Activated T-cell treated with anti-CD3 and anti-CD28 coated beads for 24 hours (primary cell): ENCODE results near the gene PGLYRP2.
A peak's percentile ranks its signal among the peaks of the same experiment; 100 is the strongest.
"Not testable (repeated sequence)": the region's sequence is repeated elsewhere in the genome, so short reads cannot be mapped to it uniquely, and the experiment has no call there.

Experiments
- DNase-seq: peaks from one replicate; pipeline ENCODE4 v3.0.0-alpha.2; 2020; ENCODE audit warnings: low read depth

PGLYRP2 gene

DNA sequence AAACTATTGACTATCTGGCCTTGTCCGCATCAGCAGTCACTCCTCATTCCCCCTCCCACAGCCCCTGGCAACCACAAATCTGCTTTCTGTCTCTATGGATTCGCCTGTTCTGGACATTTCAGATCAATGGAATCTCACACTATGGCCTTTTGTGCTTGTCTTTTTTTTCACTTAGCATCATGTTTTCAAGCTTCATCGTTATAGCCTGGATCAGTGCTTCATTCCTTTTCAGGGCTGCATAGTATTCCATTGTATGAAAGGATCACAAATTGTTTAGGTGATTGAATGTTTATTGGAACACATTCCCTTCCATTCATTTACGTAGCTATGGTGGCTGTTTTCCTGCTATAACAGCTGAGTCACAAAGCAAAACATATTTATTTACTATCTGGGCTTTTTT is 7.7 kb upstream of the PGLYRP2 start:
- DNase-seq = no peak

DNA sequence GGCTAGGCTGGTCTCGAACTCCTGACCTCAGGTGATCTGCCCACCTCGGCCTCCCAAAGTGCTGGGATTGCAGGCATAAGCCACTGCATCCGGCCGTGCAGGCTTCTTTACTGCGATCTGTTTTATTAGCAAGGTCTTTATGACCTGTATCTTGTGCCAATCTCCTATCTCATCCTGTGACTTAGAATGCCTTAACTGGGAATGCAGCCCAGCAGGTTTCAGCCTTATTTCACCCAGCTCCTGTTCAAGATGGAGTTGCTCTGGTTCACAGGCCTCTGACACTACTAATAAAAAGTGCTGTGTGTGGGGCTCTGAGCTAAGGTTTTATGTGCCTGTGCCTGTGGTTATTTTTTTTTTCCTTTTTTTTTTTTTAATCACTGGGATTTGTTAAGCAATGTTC is 6.5 kb upstream of the PGLYRP2 start:
- not testable (repeated sequence) for DNase-seq

DNA sequence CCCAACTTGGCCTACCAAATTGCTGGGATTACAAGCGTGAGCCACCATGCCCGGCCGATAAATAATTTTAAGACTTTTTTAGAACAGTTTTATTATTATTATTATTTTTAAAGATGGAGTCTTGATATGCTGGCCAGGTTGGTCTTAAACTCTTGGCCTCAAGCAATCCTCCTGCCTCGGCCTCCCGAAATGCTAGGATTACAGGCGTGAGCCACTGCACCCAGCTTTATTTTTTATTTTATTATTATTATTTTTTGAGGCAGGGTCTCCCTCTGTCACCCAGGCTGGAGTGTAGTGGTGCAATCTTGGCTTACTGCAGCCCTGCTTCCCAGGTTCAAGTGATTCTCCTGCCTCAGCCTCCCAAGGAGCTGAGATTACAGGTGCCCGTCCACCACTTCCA is 1.7 kb upstream of the PGLYRP2 start:
- DNase-seq = not testable (repeated sequence)

DNA sequence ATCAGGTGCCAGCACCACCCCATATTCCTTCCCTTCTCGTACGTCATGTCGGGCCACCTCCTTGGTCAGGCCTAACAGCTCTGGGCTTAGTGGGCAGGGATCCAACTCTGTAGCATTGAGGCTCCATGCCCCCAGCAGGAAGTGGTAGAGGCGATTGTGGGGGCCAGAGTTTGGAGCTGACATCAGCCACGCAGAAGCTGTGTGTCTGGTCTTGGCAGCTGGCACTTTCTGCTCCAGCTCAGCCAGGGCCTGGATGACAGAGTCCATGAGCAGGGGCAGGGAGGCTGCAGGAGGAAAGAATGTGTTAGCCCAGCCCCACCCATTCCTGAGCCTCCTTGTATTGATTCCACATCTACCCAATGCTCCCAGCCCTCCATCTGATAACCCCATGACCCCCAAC is 3.0 kb downstream of the PGLYRP2 start:
- no peak for DNase-seq

DNA sequence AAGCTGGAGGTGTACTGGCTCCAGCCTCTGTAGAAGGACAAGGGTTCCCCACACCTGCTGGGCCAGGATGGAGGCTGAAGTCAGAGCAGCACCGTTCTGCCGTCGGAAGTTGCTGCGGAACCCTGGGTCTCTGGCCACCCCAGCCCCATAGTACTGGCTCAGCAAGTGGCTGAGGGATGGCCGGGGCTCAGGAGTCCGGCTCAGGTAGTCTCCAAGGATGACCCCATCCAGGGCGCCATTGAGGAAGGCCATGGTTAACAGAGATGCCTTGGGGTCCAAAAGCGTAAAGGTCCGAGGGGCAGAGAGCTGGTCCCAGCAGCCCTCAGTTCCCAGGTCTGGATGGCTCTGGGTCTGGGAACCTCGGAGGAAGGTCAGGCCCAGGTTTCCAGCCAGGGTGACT is 3.7 kb downstream of the PGLYRP2 start:
- DNase-seq = no peak

DNA sequence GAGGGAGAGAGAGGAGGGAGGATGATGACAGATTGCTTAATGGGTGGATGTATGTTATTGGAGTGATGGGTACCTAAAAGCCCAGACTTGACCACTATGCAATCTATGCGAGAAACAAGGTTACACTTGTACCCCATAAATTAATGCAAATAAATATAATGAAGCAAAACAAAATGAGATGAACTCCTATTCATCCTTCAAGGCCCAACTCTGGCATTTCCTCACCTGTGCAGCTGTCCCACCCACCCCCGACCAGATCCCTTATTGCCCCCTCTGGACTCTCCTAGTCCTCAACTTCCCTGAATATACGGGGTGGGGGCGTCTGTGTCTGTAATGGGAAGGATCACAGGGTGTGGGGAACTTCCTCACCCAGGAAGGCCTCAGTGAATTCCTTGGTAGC is 4.1 kb downstream of the PGLYRP2 start:
- no peak for DNase-seq

DNA sequence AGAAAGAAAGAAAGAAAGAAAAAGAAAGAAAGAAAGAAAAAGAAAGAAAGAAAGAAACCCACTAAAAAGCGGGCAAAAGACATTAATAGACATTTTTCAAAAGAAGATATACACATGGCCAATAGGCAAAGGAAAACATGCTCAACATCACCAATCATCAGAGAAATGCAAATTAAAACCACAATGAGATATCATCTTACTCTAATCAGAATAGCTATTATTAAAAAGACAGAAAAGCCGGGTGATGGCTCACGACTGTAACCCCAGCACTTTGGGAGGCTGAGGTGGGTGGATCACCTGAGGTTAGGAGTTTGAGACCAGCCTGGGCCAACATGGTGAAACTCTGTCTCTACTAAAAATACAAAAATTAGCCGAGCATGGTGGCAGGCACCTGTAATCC is 5.5 kb downstream of the PGLYRP2 start:
- DNase-seq = not testable (repeated sequence)

DNA sequence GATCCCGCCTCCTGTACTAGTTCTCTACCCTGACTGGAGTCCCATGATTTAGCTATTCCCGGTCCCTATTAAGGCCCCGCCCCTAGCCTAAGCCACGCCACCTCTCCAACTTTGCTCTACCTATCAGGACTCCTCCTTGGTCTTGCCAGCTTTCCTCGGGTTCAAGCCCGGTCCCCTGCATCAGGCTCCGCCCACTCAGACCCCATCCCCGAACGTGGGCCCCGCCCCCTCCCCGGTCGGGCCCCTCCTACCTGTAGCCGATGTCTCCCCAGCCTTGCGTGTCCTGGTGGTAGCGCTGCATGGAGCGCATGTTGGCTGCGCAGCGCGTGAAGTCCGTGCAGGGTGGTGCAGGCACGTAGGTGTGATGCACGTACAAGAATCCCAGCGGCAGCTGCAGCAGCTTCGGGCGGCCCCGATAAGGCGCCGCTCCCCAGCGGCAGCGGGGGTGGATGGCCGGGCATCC is 7.6 kb downstream of the PGLYRP2 start:
- DNase-seq = no peak

DNA sequence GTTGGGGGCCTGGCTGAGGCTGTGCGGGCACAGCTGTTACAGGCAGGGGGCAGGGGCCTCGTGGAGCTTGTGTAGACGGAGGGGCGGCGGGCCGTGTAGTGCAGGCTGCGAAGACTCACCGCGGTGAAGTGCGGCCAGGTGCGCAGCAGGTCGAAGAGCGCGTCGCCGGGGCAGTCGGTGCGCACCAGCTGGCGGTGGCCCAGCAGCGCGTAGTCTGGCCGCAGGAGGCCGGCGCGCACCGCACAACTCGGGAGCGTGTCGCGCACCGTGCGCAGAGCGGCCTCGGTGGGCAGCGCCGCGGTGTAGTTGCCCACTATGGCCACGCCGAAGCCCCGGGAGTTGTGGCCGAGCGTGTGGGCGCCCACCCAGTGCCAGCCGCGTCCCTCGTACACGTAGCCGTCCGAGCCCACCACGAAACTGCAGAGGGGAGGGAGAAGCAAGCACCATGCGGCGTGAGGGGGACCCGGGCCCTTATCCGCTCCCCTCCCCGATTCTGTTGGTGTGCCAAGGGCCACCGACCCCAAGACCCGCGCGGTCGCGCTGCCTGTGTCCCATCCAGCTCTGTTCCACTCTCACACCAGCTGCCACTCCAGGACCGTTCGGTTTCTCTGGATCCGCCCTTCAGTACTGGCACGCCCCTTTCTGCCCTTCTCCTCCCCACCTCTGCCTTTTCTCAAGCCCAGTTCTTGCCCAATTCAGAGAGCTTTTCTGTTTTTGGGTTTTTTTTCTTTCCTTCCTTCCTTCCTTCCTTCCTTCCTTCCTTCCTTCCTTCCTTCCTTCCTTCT is 9.6 kb downstream of the PGLYRP2 start:
- DNase-seq = no peak

DNA sequence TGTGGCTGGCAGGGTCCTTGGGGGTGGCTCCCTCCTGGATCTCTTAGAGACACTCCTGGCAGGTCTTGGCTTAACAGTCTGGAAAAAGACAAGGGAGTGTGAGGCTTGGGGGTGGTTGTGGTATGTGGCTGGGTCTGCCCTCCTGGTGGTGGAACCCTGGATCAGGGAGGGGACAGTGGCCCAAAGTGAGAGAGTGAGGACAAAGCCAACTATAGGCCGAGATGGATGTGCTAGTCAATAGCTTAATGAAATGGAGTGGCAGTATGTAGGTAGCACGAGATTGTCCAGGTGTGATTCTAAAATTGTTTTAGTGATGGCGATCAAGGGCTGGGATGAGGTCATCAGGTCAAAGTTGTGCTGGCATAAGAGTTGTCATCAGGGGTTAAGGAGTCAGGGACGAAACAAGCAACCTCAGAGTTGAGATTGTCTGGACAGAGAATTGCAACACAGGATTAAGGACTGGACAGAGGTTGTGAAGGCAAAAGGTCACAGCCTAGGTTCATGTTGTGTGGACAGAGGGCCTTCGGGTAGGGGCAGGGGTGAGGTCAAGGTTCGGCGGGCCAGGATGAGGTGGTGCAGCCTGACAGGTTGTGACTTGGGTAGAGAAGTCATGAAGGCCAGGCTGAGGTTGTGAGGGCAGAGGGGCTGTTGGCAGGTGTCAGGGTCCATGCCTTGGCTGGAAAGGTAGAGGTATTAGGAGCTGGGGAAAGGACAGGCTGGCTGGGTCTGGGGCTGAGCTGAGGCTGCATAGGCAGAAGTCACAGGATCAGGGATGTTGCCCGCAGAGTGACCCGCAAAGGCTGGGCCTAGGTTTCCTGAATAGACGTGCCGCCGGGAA is 10.4 kb downstream of the PGLYRP2 start:
- no peak for DNase-seq

DNA sequence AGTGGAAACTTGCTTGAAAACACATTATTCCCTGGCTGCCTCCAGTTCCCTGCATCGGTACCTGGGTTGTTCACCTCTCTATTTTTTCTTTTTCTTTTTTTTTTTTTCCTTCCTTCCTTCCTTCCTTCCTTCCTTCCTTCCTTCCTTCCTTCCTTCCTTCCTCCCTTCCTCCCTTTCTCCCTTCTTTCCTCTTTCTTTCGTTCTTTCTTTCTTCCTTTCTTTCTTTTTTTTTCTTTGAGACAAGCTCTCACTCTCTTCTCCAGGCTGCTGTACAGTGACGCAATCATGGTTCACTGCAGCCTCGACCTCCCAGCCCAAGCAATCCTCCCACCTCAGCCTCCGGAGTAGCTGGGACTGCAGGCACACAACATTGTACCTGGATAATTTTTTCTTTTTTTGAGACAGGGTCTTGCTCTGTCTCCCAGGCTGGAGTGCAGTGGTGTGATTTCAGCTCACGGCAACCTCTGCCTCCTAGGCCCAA is 11.5 kb downstream of the PGLYRP2 start:
- no peak for DNase-seq

DNA sequence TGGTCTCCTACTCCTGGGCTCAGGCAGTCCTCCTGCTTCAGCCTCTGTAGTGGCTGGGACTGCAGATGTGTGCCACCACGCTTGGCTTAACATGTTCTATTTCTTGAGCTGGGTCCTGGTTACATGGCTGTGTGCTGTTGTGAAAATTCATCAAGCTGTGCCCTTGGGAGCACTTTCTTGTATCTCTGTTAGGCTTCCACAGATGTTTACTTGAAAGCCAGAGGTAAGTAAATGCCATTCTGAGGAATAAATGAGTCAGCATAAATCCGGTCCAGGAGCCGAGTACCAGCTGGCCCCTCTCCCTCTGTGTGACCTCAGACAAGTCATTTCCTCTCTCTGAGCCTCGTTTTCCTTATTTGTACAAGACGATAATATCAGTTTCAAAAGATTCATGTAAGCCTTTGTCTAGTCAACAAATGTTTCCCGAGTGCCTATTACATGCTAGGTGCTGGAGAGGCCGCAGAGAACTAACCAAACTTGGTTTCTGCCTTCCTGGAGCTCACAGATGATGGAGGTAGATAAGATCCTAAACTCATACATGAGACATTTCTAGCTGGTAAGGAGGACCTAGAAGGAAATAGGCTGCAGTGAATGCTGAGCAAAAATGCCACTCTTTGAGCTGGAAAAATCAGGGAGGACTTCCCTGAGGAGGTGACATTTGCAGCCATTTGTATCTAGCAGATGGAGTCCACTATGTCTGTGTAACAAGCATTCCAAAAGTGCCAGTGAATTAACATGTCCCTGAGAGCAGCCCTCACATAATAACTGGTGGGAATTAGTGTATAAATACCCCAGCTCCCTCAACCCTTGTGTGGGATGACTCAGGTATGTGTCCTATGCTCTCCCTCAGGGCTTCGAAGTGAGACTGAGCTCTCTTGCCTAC is 12.2 kb downstream of the PGLYRP2 start:
- DNase-seq = peak; percentile 41

DNA sequence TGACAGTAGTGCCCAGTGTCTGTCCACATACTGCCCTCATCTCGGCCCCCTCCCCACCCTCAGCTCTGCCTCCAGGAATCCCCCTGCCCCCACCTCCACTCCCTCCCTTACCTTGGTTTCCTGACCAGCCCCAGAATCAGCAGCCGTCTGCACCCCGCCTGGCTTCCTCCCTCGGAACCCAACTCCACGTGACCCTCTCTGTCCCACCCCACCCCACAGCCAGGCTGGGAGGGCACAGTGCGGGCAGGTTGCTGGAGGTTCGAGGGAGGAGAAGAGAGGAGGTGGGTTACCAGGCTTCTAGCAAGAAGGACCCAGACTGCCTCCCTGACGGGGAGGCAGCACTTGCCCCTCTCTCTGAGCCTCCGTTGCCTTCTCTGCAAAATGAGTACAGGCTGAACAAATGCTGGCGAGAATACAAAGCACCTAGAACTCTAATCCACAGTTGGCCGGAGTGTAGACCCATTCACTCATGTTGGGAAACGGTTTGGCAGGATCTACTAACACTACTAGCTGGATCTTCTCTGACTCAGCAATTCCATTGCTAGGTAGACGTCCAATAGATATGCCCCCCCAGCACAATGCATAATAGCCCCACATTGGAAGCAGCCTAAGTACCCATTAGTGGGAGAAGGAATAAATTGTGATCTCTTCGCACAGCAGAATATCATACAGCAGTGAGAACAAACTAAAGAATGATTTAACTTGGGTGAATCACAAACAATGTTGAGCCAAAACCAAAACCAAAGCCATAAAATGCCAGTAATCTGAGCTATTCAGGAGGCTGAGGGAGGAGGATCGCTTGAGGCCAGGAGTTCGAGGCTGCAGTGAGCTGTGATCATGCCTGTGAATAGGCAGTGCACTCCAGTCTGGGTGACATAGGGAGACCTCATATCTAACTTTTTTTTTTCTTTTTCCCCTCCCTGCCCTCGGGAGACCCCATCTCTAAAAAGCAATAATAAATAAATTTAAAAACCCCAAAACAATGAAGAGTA is 14.6 kb downstream of the PGLYRP2 start, which contains the start of gene RASAL3:
RASAL3 (minus strand) TSS at position 151 of the 992 bp plus-strand sequence. CDS start 186 bp downstream, outside the sequence.
- DNase-seq = peak; percentile 57

DNA sequence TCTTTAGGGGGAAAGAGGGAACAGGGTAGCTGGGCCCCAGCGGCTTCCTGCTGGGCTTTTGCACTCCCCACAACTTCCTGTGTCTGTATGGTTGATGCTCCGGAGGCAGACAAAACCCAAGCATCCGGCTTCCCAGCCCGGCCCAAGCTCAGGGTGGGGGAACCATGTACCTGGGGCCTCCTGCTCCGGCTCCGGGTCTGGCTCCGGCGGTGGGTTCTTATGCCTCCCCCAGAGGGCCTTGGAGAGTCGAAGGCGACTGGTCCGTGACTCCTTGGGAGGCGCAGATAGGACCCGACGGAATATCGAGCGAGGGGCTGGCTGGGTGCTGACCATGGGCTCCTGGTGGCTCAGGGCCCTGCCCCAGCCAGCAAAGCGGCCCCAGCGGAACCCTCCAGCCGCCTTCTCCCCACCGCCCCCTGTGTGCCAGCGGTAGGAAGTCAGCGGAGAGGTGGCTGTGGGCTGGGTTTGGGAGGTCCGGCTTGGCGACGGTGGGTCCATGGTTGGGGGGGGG is 15.4 kb downstream of the PGLYRP2 start:
- peak; percentile 69 for DNase-seq

DNA sequence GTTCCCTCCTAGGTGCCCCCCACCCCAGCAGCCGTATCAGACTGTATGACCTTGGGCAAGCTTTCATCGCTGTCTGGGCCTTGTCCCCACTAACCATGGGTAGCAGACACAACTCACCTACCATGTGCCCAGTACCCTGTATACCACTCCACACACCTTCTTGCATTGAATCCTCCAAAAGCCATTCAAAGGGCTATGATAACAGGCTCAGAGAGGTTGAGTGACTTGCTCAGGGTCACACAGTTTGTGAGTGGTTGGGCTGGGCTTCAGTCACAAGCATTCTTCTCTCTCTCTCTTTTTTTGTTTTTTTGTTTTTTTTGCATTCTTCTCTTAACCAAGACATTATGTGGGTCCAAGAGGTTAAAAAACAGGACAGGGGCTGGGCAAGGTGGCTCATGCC is 17.6 kb downstream of the PGLYRP2 start:
- no peak for DNase-seq

DNA sequence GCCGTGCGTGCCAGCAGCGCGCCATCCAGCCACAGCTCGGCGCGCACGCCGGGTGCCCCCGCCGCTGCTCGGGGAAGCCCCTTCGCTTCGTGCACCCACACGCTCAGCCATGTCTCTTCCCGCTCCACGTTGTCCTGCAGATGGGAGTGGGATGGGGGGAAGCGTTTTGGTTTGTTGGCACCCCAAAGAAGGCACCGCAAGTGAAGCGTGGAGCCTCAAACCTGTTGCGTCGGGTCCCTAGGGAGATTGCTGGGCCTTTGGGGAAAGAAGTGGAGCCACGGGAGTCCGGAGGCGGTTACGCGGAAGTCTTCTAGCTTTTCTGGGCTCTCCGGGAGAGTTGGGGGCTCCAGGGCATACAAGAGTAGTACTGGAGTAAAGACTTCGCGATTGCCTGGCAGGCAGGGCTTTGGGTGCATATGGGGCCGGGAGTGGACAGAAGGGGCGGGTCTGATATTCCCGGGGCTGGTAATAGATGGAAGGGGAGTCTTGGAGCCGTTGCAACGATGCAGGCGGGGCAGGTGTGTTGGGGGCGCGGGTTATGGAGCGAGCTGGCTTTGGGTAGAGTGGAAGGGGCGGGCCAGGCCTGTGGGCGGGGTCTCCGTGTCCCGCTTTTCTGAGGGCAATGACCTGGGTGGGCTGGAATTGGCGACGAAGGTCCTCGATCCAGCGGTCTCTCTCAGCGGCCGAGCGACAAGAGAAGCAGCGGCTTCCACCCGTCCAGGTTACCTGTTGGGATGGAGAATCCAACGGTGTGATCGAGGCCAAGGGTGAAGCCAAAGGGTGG is 21.4 kb downstream of the PGLYRP2 start:
- DNase-seq = no peak

DNA sequence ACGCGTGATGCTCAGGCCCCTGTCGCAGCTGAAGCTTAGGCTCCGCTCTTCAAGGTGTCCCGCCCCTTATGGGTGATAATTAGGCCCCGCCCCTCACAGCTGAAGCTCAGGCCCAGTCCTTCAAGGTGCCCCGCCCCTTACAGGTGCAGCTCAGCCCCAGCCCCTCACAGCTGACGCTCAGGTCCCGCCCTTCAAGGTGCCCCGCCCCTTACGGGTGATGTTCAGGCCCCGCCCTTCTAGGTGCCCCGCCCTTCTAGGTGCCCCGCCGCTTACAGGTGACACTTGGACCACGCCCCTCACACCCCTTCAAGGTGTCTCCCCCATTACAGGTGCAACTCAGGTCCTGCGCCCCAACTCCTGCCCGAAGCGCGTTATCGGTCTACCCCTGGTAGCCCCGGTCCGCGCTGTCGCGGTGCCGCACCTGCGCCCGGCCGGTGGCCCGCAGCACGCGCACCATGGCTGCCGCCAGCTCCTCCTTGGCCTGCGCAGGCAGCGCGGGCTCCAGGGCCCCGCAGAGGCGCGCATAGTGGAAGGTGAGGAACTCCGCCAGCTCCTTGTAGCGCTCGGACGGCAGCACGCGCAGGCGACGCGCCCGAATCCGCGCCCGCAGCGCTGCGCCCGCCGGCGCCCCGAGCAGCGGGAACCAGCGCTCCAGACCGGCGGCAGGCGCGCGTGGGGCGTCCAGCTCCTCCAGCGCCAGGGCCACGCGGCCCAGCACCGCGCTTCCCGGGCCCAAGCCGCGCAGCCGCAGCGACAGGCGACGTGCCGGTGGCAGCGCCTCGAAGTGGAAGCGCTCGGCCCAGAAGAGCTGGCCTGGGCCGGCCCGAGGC is 22.2 kb downstream of the PGLYRP2 start:
- DNase-seq = no peak

DNA sequence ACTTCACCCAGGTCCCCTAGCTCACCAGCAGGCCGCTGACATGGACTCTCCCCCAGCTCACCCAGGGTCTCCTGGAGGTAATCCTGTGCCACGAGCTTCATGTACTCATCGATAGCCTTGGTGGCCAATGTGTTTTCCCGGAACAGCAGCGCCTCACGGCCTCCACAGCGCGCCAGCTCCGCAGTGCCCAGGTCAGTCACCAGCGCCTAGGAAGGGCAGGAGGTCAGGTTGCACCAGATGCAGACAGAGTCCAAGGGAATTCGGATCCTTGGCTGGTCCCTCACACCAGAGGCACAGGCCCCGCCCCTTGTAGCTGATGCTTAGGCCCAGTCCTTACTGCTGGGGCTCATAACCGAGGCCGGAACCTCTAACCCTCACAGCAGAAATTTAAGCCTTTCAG is 22.9 kb downstream of the PGLYRP2 start:
- DNase-seq = no peak

DNA sequence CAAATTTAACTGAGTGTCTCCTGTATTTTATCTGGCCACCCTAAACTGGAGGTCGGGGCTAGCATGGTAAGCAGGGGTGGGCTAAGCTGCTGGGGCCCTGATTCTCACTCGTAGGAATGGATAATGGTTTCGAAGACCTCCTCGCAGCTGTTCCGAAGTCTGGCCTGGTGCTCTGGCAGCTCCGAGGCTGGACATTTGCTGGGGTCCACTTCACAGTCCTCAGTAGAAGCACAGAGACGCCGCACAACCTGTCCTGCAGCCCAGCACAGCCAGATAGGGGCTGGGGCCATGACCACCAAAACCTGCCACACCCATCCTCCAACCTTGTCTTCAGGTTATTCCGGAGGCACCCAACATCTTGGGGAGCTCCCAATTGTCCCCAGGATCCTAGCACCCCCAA is 23.3 kb downstream of the PGLYRP2 start:
- no peak for DNase-seq
